CD4-positive, alpha-beta T cell treated with Interferon alpha-2 for 1 hour (primary cell): ENCODE data around the gene GJA4.

Experiments
- DNase-seq, 2 donors: peaks; one replicate each; pipeline ENCODE4 v3.0.0-alpha.2; 2020 to 2022

The GJA4 gene

DNA sequence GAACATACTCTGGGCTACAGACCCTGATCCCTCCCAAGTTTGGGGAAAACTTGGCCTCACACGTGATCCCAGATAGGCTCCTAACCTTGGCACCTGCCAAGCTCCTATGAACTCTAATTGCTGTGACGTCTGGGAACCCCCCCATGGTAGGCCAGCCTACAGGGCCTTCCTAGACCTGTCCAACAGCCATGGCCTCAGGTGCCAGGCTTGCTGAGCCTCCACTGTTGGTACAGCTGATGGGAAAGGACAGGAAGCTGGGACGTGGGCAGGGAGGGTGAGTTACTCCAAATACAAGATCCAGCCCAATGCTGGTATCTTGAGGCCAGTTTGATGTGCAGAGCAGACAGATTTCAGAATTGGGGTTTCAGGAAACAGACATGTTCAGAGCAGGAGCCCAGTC lies 47.6 kb downstream of the GJA4 start:
- DNase-seq, result no peak

DNA sequence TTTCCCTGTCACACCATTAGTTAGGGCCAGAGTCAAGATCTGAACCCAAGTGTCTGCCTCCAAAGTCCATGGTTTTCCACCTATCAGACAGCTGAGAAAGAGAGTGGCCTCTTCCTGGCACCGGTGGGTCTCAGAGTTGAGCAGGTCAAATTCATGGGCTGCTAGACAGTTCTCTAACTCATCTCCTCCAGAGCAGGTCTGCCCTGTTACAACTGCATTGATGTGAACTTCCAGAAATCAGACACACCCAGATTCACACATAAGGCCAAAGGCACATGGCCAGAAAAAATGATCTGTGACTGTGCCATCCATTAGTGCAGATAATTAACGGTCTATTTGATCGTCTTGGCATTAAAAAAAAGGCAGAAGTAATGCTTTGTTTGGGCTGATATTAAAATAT lies 49.3 kb downstream of the GJA4 start:
- DNase-seq, result no peak

DNA sequence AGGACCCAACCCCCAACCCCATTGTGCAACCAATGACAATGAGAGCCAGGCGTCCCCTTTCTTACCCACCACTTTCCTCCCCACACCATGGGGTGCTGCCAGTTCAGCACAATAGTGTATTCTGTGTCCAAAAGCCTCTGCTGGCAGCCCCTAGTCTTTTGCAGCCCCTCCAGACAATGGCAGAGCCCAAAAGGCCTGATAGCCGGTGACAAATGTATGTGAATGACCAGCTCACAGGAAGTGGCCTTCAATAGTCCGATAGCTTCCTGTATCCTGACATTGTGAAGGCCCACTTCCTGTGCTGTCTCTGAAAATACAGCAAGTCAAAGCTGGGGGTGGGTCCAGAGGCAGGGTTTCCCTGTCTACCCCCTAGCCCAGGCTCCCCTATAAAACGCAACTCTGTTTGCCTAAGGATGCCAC lies 50.2 kb downstream of the GJA4 start:
- DNase-seq, result no peak

DNA sequence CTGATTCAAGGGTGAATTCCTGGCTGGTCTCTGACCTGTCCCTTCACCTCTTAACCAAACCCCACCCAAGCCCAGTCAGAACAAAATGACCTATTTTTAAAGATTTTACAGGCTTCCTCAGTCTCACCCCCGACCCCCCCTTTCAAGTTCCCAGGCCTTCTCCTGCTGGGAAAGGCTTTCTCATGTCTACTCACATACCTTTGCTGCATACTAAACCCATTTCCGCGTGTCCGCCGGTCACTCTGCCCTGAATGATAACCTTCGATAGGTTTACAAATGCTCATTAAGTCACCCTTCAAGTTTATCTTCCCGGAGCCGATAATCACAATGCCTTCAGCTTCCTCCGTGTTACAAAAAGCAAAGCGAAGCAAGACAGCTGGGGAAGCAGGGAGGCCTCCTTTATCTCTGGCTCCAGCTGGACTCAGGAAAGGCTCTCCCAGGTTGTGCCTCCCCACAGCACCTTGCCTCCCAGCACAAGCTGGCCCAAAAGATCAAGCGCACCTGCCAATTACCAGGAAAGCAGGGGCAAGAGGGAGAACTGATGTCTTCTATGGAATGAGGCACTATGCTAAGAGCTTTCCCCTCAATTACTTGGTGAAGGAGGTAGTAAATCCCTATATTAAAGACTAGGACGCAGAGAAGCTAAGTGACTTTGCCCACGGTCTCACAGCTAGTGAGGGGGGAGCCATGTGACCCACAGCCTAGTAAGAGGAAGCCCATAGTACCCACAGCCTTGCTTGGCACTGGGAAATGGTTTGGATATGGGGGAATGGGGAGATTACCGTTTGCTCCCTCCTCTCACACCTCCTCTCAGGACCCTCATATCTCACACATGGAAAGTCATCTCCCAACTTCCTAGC lies 50.8 kb downstream of the GJA4 start:
- DNase-seq, result no peak

DNA sequence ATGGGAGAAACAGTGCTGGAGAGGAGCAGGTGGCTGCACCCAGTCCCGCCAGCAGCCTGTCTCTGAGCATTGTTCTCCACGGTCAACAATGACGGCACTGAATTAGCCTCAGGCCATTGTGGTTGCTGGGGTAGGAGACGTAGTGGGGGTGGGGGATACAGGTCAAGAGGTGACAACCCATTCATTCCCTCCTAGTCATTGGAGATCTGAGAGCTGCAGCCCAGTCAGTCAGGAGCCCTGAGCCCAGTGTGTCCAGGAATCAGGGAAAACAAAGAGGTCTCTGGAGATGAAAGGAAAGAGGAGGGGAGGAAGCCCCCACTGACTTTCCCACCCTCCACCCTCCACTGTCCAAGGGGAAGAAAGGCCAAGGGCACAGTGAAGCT lies 51.4 kb downstream of the GJA4 start:
- no peak for DNase-seq
